ENCODE measurements around the gene SUCO.
"Not testable (repeated sequence)": the region's sequence is repeated elsewhere in the genome, so short reads cannot be mapped to it uniquely, and the experiment has no call there.

SUCO gene, protein sequence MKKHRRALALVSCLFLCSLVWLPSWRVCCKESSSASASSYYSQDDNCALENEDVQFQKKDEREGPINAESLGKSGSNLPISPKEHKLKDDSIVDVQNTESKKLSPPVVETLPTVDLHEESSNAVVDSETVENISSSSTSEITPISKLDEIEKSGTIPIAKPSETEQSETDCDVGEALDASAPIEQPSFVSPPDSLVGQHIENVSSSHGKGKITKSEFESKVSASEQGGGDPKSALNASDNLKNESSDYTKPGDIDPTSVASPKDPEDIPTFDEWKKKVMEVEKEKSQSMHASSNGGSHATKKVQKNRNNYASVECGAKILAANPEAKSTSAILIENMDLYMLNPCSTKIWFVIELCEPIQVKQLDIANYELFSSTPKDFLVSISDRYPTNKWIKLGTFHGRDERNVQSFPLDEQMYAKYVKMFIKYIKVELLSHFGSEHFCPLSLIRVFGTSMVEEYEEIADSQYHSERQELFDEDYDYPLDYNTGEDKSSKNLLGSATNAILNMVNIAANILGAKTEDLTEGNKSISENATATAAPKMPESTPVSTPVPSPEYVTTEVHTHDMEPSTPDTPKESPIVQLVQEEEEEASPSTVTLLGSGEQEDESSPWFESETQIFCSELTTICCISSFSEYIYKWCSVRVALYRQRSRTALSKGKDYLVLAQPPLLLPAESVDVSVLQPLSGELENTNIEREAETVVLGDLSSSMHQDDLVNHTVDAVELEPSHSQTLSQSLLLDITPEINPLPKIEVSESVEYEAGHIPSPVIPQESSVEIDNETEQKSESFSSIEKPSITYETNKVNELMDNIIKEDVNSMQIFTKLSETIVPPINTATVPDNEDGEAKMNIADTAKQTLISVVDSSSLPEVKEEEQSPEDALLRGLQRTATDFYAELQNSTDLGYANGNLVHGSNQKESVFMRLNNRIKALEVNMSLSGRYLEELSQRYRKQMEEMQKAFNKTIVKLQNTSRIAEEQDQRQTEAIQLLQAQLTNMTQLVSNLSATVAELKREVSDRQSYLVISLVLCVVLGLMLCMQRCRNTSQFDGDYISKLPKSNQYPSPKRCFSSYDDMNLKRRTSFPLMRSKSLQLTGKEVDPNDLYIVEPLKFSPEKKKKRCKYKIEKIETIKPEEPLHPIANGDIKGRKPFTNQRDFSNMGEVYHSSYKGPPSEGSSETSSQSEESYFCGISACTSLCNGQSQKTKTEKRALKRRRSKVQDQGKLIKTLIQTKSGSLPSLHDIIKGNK (N-terminal part only)

GRCh38 chr1:172532700-172533512 lies at the start of gene SUCO:
Gene SUCO (plus strand): TSS chr1:172533150. CDS start chr1:172533436, 286 bp downstream.
- DNase-seq (ENCODE audit: low spot score), result peak; percentile 99

GRCh38 chr1:172483448-172483847 lies 49.5 kb upstream of the SUCO start:
- DNase-seq (ENCODE audit: low spot score), result no peak

DNA sequence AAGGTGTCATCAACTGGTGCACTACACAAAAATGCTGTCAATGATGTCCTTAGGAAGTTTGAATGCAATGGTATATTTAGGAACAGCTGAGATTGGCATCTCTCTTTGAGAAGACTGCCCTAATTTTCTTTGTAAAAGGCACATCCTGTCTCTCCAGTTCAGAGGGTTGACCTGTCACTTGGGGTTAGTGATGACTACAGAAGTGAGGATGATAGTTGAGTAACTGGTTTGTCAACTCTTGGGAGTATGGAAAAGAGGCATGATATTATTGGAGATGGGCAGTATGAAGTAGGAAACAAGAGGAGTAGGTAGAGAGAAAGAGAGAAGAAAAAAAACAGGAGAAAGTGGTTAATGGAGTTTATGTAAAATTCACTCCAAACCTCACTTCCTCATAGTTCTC lies 48.7 kb upstream of the SUCO start:
- DNase-seq (ENCODE audit: low spot score), result no peak

GRCh38 chr1:172485626-172486025 lies 47.3 kb upstream of the SUCO start:
- no peak for DNase-seq (ENCODE audit: low spot score)

GRCh38 chr1:172486805-172487454 lies 46.0 kb upstream of the SUCO start:
- no peak for DNase-seq (ENCODE audit: low spot score)

DNA sequence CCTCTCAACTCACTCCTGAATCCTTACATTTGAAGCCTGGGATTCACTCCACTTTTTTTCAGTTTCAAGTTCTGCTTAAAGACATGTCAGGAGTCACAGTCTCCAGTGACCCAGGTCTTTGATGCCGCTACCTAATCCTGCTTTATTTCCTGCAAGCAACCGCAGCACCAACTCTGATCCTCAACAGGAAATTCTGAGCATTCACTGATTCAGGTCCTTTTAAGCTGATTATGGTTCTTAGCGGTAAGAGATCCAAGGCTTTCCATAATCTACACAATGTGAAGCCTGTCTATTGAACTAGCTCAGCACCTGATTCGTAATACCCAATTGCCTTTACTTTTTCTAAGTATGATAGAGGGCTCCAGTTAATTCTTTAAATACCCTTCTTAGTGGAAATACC lies 45.4 kb upstream of the SUCO start:
- DNase-seq (ENCODE audit: low spot score), result no peak

GRCh38 chr1:172488393-172488792 lies 44.6 kb upstream of the SUCO start:
- DNase-seq (ENCODE audit: low spot score), result no peak

- DNase-seq (ENCODE audit: low spot score), result no peak
Measured at GRCh38 chr1:172489847-172490246, 43.1 kb upstream of the SUCO start.

GRCh38 chr1:172492421-172492820 lies 40.5 kb upstream of the SUCO start:
- DNase-seq (ENCODE audit: low spot score), result no peak

DNA sequence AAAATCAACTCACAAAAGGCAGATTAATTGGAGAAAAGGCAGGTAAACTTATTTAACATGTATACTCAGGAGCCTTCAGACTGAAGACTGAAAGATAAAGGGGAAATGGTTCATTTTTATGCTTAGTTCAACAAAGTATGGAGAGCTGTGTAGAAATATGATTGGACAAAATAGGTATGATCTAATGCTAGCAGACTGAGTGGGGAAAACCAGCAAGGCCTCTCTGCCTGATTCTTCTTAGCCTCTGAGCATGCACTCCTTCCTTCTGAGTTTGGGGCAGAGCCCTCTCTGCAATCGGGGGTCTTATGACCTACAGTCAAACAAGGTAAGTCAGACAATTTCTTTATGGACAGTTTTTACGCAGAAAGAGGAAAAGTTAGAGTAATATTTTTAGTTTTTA lies 38.8 kb upstream of the SUCO start:
- DNase-seq (ENCODE audit: low spot score), result no peak

- not testable (repeated sequence) for DNase-seq (ENCODE audit: low spot score)
Measured at GRCh38 chr1:172496127-172496526, 36.8 kb upstream of the SUCO start.

DNA sequence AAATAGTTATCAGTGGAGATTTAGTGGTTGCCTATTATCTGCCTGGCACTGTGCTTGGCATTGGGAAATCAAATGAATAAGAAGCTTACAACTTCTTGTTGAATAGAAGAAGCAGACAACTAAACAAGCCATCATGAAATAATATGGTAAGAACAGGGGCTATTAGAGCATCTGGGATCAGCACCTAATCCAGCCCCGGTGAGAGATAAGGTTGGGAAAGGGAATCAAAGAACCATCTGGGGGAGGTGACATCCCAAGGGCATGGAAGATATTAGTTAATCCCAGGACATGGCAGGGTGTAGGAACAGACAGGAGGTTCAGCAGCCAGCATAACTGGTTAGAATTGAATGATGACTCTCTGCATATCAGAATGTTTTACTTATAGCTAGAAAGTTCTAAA lies 36.3 kb upstream of the SUCO start:
- no peak for DNase-seq (ENCODE audit: low spot score)

GRCh38 chr1:172497230-172497629 lies 35.7 kb upstream of the SUCO start:
- DNase-seq (ENCODE audit: low spot score), result peak; percentile 53

GRCh38 chr1:172498857-172499256 lies 34.1 kb upstream of the SUCO start:
- DNase-seq (ENCODE audit: low spot score), result no peak

GRCh38 chr1:172499636-172500141 lies 33.3 kb upstream of the SUCO start:
- no peak for DNase-seq (ENCODE audit: low spot score)

DNA sequence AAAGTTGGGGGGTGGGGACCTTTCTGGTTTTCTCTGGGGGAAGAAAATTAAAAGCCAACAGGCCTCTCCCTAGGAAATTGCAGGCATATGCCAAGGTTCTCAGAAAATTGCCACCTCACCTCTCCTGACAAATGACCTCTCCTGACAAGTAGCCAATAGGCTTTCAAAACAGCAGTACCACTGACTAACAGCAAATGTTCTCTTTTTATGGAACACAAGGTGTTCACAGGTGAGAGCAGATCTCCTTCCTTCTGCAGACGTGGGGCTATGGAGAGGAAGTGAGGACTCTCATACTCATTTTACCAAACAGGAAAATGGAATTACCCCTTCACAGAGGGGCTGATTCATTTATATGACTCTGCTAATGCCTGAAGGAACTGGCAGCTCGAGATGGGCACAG lies 32.7 kb upstream of the SUCO start:
- no peak for DNase-seq (ENCODE audit: low spot score)

DNA sequence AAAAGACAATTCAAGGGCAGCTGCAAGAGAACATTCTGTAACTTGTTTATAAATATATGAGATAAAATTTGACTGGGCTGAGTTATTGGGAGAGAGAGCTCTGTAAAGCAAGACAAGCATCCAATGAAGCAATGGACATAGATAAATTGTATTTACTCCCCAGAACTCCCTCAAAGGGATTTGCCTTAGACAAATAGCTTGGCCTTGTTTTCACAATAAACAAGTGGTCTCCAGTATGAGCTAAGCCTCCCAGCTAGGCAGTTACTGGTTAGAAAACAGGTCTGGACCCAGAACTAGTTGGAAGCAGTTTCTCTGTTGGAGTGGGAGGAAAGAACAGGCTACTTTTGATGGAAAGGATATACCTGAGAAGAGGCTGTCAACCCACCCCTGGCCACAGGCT lies 25.2 kb upstream of the SUCO start:
- DNase-seq (ENCODE audit: low spot score), result no peak

GRCh38 chr1:172510479-172510878 lies 22.5 kb upstream of the SUCO start:
- DNase-seq (ENCODE audit: low spot score), result no peak

DNA sequence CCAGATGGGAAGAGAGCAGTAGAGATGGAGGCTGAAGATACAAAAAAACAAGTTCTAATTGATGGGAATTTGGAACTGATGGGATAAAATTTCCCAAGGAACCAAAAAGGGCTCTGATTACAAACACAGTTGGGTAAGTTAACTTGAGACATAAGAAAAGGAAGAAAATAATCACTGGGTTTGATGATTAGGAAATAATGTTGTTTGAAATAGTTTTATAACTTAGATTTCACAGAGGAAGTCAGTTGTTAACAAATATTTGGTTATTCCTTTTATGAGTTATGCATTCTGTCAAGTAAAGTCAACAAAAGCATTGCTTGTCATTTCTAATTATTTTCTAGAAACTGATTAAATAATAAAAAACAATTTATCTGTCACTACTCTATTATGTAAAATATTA lies 20.4 kb upstream of the SUCO start:
- no peak for DNase-seq (ENCODE audit: low spot score)

- no peak for DNase-seq (ENCODE audit: low spot score)
Measured at GRCh38 chr1:172513479-172513878, 19.5 kb upstream of the SUCO start.

- no peak for DNase-seq (ENCODE audit: low spot score)
Measured at GRCh38 chr1:172514108-172514507, 18.8 kb upstream of the SUCO start.

Measured in AG08395 (cell line).